Activated gamma-delta T cell treated with anti-CD3 and anti-CD28 coated beads, Interleukin-2, amount 50 U/mL, for 16 hours (primary cell): Measurements from ENCODE around the gene CADPS2.

Experiments used
- DNase-seq: peaks from one replicate; pipeline ENCODE4 v3.0.0-alpha.2; 2020; ENCODE audit warnings: low read depth

Gene CADPS2

GRCh38 chr7:122448893-122449589 is 437.2 kb downstream of the CADPS2 start:
- DNase-seq, result no peak

GRCh38 chr7:122442929-122443328 is 443.3 kb downstream of the CADPS2 start:
- DNase-seq, result no peak

- DNase-seq, result no peak
Measured at GRCh38 chr7:122438492-122438891, 447.8 kb downstream of the CADPS2 start.

- no peak for DNase-seq
Measured at GRCh38 chr7:122438006-122438405, 448.3 kb downstream of the CADPS2 start.

DNA sequence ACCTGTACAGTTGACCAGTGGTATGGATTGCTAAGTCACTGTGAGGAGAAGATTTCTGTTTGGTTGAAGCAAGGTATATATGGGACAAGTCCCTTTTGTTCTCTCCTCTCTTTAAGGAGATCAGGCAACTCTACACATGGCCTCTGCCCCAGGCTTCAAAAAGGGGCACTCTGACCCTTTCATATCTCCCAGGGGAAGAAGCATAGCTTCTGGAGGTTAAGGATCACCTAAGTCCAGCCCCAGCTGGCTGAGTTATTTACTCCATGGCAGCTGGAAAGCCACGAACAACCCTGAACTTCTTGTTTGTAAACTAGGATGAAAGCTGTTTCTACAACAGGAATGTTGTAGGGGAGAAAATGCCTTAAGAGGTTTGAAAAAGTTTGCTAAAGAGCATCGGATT is 452.5 kb downstream of the CADPS2 start:
- DNase-seq, result no peak

DNA sequence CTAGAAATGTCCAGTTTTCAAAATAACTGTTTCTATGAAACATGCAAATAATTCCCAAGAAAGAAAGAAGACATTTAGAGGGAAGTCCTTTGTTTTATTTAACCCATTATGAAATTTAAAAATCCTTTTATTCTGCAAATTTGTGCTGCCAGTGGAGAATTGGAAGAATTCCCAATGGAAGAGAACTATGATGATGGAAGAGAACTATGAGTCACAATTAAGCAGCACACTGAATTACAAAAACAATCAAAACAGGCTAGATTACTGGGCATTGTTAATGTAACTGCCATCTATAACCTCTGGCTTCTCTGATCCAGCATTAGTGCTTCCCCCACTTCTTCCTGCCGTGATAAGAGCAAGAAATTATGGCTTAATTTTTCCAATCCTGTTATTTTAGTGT is 455.6 kb downstream of the CADPS2 start:
- DNase-seq, result no peak

GRCh38 chr7:122429926-122430325 is 456.3 kb downstream of the CADPS2 start:
- DNase-seq, result no peak

DNA sequence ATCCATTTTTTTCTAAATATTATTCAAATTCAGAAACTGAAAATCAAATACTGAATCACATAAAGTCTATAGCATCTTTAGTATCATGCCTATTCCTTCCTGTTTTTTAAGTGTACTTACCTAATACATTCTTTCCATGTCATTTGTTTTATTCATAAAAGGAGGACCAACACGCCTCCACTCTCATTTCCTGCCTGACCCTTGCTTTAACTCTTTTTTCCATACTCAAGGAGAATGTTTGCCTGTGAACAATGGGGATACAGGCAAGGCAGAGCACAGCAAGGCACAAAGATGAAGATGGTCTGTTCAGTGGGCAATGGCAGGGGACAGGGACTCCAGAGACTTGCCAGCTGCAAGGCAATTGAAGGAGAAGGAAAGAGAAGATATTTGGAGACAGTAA is 460.5 kb downstream of the CADPS2 start:
- no peak for DNase-seq

- no peak for DNase-seq
Measured at GRCh38 chr7:122423591-122423990, 462.7 kb downstream of the CADPS2 start.

DNA sequence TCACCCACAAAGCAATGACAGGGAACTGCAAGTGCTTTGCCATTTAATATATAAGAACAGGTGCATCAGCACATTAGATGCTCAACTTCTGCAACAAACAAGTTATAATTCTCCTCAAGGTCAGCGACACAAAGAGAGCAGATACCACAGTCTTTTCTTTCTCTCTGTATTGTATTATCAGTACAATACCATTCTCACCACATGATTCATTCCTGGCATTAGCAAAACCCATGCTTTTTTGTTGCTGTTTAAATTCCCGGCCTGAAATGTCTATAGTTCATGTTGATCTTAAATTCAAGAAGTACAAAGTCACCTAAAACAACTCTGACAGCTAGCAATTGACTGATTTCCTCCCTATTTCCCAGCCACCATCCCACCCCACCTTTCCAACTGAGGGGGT is 469.9 kb downstream of the CADPS2 start:
- DNase-seq, result no peak

DNA sequence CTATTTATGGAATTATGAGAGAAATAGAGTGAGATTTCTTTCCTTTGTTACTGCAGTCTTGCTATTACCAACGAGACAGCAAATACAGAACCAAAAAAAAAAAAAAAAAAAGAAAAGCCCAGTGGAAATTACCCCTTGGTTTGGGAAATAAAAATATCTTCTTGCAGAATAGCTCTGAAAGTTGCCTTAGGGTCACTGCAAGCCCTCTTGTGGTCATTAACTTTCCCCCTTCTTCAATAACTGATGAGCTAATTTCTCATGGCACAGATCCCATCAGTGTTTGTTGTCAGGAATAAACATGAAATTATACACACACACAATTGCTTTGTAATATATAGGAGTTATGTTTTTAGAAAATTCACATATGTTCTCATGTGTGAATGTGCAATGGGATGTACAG is 470.8 kb downstream of the CADPS2 start:
- DNase-seq, result no peak

DNA sequence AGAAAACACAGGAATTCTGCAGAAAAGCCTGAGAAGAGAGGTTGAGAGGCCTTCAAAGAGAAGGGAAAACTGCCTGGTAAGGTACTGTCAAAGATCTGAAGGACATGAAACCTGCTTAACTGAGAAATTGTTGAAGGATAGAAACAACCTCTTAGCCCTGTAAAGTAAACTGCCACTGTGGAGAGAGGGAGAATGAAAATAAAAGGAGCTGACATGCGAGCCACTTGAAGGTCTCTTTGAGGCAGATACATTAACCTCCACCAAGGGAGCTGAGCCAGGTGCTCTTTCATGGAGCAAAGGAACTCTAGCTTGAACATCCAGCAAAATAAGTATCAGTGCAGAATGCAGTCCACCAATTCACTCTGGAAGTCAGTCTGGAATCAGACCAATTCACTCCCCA is 472.9 kb downstream of the CADPS2 start:
- DNase-seq, result no peak

- no peak for DNase-seq
Measured at GRCh38 chr7:122412883-122413282, 473.4 kb downstream of the CADPS2 start.

GRCh38 chr7:122412441-122412840 is 473.8 kb downstream of the CADPS2 start:
- DNase-seq, result no peak

DNA sequence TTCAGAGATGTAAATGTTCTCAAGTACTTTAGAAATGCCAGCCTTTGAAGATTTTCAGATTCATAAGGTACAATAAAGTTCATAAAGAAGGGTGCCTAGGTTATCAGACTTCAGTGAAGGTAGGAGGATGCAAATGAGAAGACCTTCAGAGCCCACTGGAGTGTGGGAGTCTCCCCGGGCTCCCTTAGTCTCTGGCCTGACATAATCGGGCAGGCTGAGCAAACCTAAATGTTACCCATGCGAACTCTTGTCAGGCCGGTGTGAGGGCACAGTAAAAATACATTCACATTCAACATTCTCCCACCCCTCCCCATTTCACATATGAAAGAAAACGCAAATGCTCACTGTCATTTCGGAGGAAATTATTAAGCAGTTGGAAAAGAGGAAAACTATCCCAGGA is 479.1 kb downstream of the CADPS2 start:
- DNase-seq, result no peak

DNA sequence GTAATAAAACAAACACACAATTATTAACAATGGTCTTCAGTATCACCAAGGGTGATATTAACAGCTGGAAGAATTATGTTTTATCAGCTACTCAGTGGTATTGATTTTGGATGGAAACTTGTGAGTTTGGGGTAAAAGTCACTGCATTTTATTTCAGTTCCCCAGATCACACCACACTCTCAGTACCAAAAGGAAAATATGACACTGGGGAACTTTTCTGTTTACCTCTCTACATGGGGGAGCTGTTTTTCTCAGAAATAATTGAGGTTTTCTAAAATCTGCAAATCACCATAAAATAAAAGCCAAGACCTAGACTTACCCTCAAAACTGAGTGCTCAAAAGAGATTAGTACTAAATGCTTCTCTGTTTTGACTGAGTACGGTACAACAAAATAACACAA is 483.1 kb downstream of the CADPS2 start:
- no peak for DNase-seq

GRCh38 chr7:122402235-122402634 is 484.0 kb downstream of the CADPS2 start:
- DNase-seq, result no peak

DNA sequence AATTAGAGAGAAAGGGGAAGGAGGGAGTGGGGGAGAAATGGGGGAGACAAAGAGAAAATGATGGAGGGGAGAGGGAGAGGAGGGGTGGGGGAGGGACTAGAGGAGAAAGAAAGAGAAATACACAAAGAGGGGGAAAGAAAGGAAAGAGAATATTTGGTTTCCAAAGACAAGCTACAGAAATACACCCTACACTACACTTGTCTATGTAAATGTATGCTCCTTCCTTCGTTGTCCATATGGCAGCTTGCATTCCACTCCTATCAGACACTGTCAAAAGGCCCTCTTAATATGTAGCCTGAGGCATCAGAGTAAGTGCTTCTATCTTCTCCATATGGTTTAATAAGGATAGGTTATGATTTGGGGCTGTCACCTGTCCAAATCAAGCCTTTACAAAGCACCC is 488.9 kb downstream of the CADPS2 start:
- no peak for DNase-seq

DNA sequence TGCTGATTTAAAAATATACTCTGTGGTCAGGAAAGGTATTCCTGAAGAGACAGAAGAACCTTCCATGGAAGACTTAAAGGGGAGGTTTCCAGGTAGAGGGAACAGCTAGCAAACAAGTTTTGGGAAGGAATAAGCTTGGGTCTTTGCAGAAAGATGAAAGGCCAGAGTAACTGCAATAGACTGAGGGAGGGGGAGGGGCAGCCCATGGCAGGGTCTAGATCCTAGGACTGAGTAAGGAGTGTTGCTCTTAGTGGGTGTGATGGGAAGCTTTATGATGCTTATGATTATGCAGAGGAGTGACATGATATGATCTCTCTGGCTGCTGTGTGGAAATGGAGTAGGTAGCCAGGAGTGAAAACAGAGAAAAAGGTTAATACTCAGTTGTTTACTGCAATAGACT is 491.7 kb downstream of the CADPS2 start:
- no peak for DNase-seq

DNA sequence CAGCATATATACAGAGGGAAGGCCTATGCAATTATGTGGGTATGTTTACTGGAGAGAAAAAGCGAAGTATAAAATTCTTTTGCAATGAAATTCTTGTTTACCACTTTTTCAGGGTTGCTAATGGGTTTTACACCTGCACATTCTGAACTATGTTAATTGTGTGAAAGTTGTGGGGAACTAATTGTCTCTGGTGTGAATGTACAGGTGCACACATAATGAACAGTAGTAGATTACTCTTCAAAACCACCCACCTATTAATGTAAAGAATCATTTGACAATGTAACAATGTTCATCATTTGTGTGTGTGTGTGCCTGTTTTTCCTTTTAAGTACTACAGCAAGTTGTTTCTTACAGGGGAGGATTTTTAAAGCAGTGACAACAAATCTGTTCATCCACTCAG is 501.7 kb downstream of the CADPS2 start:
- DNase-seq, result no peak

- no peak for DNase-seq
Measured at GRCh38 chr7:122383934-122384333, 502.3 kb downstream of the CADPS2 start.

- DNase-seq, result no peak
Measured at GRCh38 chr7:122380992-122381391, 505.3 kb downstream of the CADPS2 start.

- no peak for DNase-seq
Measured at GRCh38 chr7:122379491-122379890, 506.8 kb downstream of the CADPS2 start.

- DNase-seq, result no peak
Measured at GRCh38 chr7:122369756-122370155, 516.5 kb downstream of the CADPS2 start.
